PC-3 (cell line): Measurements from ENCODE around the gene TRPV2.

Experiments
- CTCF ChIP-seq: fragments of 300-600 bp; sonication (generic); conservative IDR thresholded peaks from 2 replicates; pipeline ENCODE4 v1.5.1; 2017; ENCODE audit warnings: antibody characterized with exemption, low read depth, mild to moderate bottlenecking, low read length
- EZH2 ChIP-seq: fragments of 300-600 bp; sonication (generic); IDR thresholded peaks from one replicate; pipeline ENCODE4 v1.6.1; 2017; ENCODE audit warnings: antibody characterized with exemption, mild to moderate bottlenecking, low read length; ENCODE audit not compliant: unreplicated experiment
- EZH2phosphoT487 ChIP-seq: fragments of 300-600 bp; sonication (generic); IDR thresholded peaks from 2 replicates; pipeline ENCODE4 v1.6.1; 2018; ENCODE audit warnings: mild to moderate bottlenecking, antibody characterized with exemption, low read length, borderline replicate concordance

DNA sequence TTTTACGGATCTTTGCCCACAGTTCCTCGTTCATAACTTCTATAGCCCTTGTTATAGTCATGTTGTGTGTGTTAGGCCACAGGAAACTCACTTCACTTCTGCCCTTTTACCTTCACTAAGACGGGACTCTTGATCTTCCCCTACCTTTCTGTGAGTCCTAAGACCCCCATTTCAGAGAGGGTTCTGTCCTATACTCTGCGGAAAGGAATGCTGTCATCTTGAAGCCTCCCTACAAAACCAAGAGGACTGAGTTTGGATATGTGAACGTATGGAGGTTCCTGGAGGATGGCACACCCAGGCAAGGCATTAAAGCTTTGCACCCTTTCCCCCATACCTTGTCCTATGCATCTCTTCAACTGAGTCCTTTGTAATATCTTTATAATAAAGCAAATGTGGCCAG lies 30.8 kb upstream of the TRPV2 start:
- no peak for TF ChIP-seq CTCF
- TF ChIP-seq EZH2, result no peak
- TF ChIP-seq EZH2phosphoT487, result no peak
